Liver (tissue), 3 donors: ENCODE measurements around the gene NIPAL4.

ENCODE experiments used
- ATF3 ChIP-seq: IDR thresholded peaks from 2 replicates; pipeline ENCODE4 v1.6.1; 2016; ENCODE audit warnings: antibody characterized with exemption
- CTCF ChIP-seq: fragments of 150-350 bp; IDR thresholded peaks from 2 replicates; pipeline ENCODE4 v1.5.1; 2017; ENCODE audit warnings: improper control_type of control experiment, low read depth, low read length; ENCODE audit not compliant: missing input control
- GABPA ChIP-seq, 2 donors: IDR thresholded peaks in 1 of 2; conservative IDR thresholded peaks in 1 of 2; 2 replicates each; pipeline ENCODE4 v1.6.1; 2016; ENCODE audit warnings: antibody characterized with exemption in 2 of 2, mild to moderate bottlenecking in 1 of 2, moderate library complexity in 1 of 2
- JUND ChIP-seq, 2 donors: IDR thresholded peaks; 2 replicates each; pipeline ENCODE4 v1.6.1; 2016; ENCODE audit warnings: antibody characterized with exemption in 2 of 2
- MAX ChIP-seq: IDR thresholded peaks from 2 replicates; pipeline ENCODE4 v1.6.1; 2016; ENCODE audit warnings: antibody characterized with exemption
- REST ChIP-seq: IDR thresholded peaks from 2 replicates; pipeline ENCODE4 v1.6.1; 2016; ENCODE audit warnings: antibody characterized with exemption, mild to moderate bottlenecking
- RXRA ChIP-seq, 2 donors: IDR thresholded peaks; 2 replicates each; pipeline ENCODE4 v1.6.1; 2017 to 2018; ENCODE audit warnings: antibody characterized with exemption in 2 of 2, mild to moderate bottlenecking in 1 of 2
- TAF1 ChIP-seq: conservative IDR thresholded peaks from 2 replicates; pipeline ENCODE4 v1.6.1; 2016; ENCODE audit warnings: antibody characterized with exemption, mild to moderate bottlenecking
- YY1 ChIP-seq: IDR thresholded peaks from 2 replicates; pipeline ENCODE4 v1.6.1; 2016; ENCODE audit warnings: antibody characterized with exemption, mild to moderate bottlenecking
- ZBTB33 ChIP-seq: IDR thresholded peaks from 2 replicates; pipeline ENCODE4 v1.6.1; 2016; ENCODE audit warnings: antibody characterized with exemption
- donor health status: healthy.
- donor health status: healthy.

GRCh38 chr5:157487358-157487757, 27.3 kb downstream of the NIPAL4 start:
- TF ChIP-seq CTCF (no peak), JUND (IDR thresholded peaks at IDR 0.05) (no peak), ATF3 (no peak), MAX (no peak), TAF1 (no peak), ZBTB33 (no peak), REST (no peak), RXRA (IDR thresholded peaks at IDR 0.05) (no peak), YY1 (no peak), GABPA (IDR thresholded peaks at IDR 0.05 in 1 of 2, conservative IDR thresholded peaks at IDR 0.05 in 1 of 2) (no peak)
